ENCODE data around the gene KLHL8.

The KLHL8 gene

GRCh38 chr4:87118826-87119225 is 101.6 kb downstream of the KLHL8 start:
- peak; percentile 29 for DNase-seq

DNA sequence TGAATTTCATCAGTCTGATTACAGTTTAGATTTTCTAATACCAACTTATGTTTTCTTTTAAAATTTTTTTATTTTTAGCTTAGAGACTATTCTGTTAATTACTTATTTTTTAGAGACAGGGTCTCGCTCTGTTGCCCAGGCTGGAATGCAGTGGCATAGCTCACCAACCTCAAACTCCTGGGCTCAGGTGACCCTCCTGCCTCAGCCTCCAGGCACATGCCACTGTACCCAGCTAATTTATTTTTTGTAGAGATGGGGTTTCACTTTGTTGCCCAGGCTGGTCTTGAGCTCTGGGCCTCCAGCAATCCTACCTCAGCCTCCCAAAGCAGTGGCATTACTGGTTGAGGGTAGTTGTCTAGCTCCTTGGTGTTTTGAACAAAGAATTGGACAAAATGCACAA is 102.0 kb downstream of the KLHL8 start:
- DNase-seq: no peak

- no peak for DNase-seq
These were observed 102.7 kb downstream of the KLHL8 start for GRCh38 chr4:87117732-87118075.

DNA sequence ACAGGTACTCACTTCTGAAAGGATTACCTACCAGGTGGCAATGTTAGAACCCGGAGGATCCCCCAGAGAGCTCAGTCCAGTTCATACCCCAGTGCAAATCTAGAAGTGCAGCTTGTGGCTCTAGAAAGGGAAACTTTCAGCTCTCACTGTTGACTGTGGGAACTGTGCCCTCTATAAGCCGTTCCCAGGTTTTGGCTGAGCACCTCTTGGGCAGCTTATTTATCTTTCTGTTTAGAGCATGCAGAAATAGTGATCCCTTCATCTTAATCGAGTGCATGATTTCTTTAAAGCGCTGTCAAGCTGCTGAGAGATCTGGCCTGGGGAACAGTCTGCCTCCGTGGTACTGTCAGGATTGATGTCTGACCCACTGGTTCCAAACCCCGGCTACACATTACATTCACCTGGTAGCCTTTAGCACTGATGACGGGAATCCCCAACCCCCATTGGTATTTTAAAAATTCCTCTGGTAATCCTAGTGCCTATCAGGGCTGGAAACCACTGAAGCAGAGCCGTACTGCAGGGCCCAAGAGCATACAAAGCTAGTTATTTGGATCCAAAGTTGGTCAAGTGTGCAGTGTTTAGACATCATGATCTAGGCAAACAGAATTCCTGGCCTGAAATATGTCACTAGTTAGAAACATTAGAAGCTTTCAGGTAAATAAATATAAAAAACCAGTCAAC is 103.2 kb downstream of the KLHL8 start:
- DNase-seq: no peak

DNA sequence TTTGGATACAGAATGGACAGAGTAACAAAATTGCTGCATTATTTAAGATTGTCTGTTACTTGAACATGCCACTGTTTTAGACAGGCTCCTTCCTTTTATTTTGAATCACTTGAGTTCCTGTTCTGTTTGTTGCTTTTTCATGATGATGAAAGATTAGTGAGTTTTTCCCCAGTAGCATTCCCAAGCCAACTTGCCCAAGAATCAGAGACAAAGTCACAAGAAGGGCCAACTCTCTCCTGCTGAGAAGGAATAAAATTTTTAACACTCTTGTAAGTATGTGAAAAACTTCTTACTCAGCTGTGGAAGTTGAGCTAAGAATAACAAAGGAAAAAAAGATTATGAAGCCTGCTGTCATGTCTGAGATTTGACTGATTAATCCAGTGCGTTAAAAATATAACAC is 104.2 kb downstream of the KLHL8 start:
- no peak for DNase-seq

DNA sequence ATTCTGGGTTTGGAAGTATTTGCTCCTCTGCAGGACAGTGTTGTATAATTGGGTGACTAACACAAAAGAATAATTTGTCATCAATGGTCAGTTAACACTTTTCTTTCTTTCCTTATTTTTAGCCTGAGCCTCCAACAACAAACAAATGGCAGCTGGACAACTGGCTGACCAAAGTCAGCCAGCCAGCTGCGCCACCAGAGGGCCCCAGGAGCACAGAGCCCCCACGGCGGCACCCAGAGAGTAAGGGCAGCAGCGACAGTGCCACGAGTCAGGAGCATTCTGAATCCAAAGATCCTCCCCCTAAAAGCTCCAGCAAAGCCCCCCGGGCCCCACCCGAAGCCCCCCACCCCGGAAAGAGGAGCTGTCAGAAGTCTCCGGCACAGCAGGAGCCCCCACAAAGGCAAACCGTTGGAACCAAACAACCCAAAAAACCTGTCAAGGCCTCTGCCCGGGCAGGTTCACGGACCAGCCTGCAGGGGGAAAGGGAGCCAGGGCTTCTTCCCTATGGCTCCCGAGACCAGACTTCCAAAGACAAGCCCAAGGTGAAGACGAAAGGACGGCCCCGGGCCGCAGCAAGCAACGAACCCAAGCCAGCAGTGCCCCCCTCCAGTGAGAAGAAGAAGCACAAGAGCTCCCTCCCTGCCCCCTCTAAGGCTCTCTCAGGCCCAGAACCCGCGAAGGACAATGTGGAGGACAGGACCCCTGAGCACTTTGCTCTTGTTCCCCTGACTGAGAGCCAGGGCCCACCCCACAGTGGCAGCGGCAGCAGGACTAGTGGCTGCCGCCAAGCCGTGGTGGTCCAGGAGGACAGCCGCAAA is 106.0 kb downstream of the KLHL8 start:
- DNase-seq: no peak

DNA sequence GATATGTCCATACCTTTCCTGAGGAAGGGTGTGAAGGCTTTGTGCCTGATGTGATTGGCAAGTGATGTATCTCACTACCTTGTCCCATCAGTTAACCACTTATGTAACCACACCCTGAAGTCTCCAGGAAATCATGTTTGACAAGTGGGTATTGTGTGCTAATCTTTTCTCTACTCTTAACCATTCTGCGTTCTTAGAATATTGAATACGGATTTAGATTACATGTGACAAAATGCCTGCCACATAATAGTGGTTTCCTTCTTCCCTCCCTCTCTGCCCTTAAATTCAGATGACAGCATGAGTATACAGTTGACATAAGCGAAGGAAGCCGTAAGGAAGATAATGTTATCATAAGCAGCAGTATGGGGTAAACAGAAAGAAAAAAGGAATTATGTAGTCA is 108.4 kb downstream of the KLHL8 start:
- DNase-seq: no peak

All from NCI-H82 (cell line).